GM21528 (cell line): ENCODE results near the gene KIF26B.

Source experiments
- ATAC-seq: cut with Tn5 transposase; IDR thresholded peaks from one replicate; pipeline ENCODE4 v1.9.1; 2021; ENCODE audit warnings: mild to moderate bottlenecking, moderate library complexity; ENCODE audit not compliant: unreplicated experiment, low FRiP score

KIF26B gene

GRCh38 chr1:245578771-245579170, 424.0 kb downstream of the KIF26B start:
- ATAC-seq = no peak

GRCh38 chr1:245579881-245580280, 425.1 kb downstream of the KIF26B start:
- ATAC-seq = no peak

GRCh38 chr1:245580651-245581050, 425.9 kb downstream of the KIF26B start:
- ATAC-seq = no peak

GRCh38 chr1:245582026-245582425, 427.2 kb downstream of the KIF26B start:
- no peak for ATAC-seq

- no peak for ATAC-seq
These were observed 428.3 kb downstream of the KIF26B start for GRCh38 chr1:245583081-245583480.

GRCh38 chr1:245583575-245584330, 429.0 kb downstream of the KIF26B start:
- no peak for ATAC-seq

- no peak for ATAC-seq
These were observed 430.6 kb downstream of the KIF26B start for GRCh38 chr1:245585252-245585959.

GRCh38 chr1:245587435-245588115, 432.8 kb downstream of the KIF26B start:
- no peak for ATAC-seq

- no peak for ATAC-seq
These were observed 433.4 kb downstream of the KIF26B start for GRCh38 chr1:245588116-245588639.

GRCh38 chr1:245589316-245589715, 434.5 kb downstream of the KIF26B start:
- ATAC-seq = no peak

GRCh38 chr1:245589906-245590305, 435.1 kb downstream of the KIF26B start:
- ATAC-seq = no peak

GRCh38 chr1:245590726-245591125, 435.9 kb downstream of the KIF26B start:
- ATAC-seq = no peak

GRCh38 chr1:245591346-245592188, 436.8 kb downstream of the KIF26B start:
- ATAC-seq = no peak

- no peak for ATAC-seq
These were observed 437.3 kb downstream of the KIF26B start for GRCh38 chr1:245592189-245592460.

GRCh38 chr1:245598524-245599305, 443.9 kb downstream of the KIF26B start:
- ATAC-seq = no peak

GRCh38 chr1:245599371-245600174, 444.8 kb downstream of the KIF26B start:
- no peak for ATAC-seq

- no peak for ATAC-seq
These were observed 445.9 kb downstream of the KIF26B start for GRCh38 chr1:245600658-245601057.

GRCh38 chr1:245603311-245603865, 448.6 kb downstream of the KIF26B start:
- no peak for ATAC-seq

- no peak for ATAC-seq
These were observed 450.2 kb downstream of the KIF26B start for GRCh38 chr1:245604979-245605378.
